ENCODE data around the gene KRT76.
A peak's percentile ranks its signal among the peaks of the same experiment; 100 is the strongest.

KRT76 gene

GRCh38 chr12:52776913-52777395, at the start of gene KRT76:
TSS of gene KRT76 (minus strand) at chr12:52777345. CDS start at chr12:52777291, 54 bp downstream.
- no peak for DNase-seq

- DNase-seq, result no peak
Measured at GRCh38 chr12:52825961-52826360, 48.8 kb upstream of the KRT76 start.

- no peak for DNase-seq
Measured at GRCh38 chr12:52824741-52825410, 47.7 kb upstream of the KRT76 start.

GRCh38 chr12:52823761-52824450, 46.8 kb upstream of the KRT76 start:
- no peak for DNase-seq

GRCh38 chr12:52822771-52823510, 45.8 kb upstream of the KRT76 start:
- no peak for DNase-seq

- peak in 1 of 2 experiments; percentile 43 for DNase-seq
Measured at GRCh38 chr12:52821826-52822660, 44.9 kb upstream of the KRT76 start.

GRCh38 chr12:52821071-52821730, 44.1 kb upstream of the KRT76 start:
- DNase-seq, result no peak

GRCh38 chr12:52820521-52820920, 43.4 kb upstream of the KRT76 start:
- no peak for DNase-seq

- DNase-seq, result no peak
Measured at GRCh38 chr12:52819731-52820510, 42.8 kb upstream of the KRT76 start.

- DNase-seq, result no peak
Measured at GRCh38 chr12:52818887-52819420, 41.8 kb upstream of the KRT76 start.

- DNase-seq, result no peak
Measured at GRCh38 chr12:52818388-52818787, 41.2 kb upstream of the KRT76 start.

- no peak for DNase-seq
Measured at GRCh38 chr12:52817699-52818238, 40.6 kb upstream of the KRT76 start.

GRCh38 chr12:52817003-52817698, 40.0 kb upstream of the KRT76 start:
- DNase-seq, result no peak

GRCh38 chr12:52815676-52816588, 38.8 kb upstream of the KRT76 start:
- no peak for DNase-seq

GRCh38 chr12:52815161-52815560, 38.0 kb upstream of the KRT76 start:
- DNase-seq, result no peak

GRCh38 chr12:52814710-52815155, 37.6 kb upstream of the KRT76 start:
- no peak for DNase-seq

- no peak for DNase-seq
Measured at GRCh38 chr12:52813885-52814709, 37.0 kb upstream of the KRT76 start, which contains the start of gene KRT4. TSS of gene KRT4 (minus strand) at chr12:52814116. CDS start at chr12:52814058, 58 bp downstream.
